K562 (cell line): ENCODE measurements around the gene MAN1A1. TPM values are rescaled to one million over a fixed set of nuclear protein-coding genes. Genes with fewer than 3 reads are reported as not detected.

Source experiments
- ATAC-seq: fragments of 200-7000 bp; cut with Tn5 transposase; 3 replicates; pipeline ENCODE4 v1.9.1; 2020; ENCODE audit warnings: moderate library complexity
- BruUV-seq: library from RNA; stranded (reverse); fragments of 400-500 nt; replicated peaks from 2 replicates; lab custom pipeline; 2021; lab: Mats Ljungman, UMichigan
- CTCF ChIA-PET: fragments of 300-600 bp; formaldehyde crosslinking; extraction: SDS; loops from one replicate; lab custom pipeline; 2021; ENCODE audit warnings: low intra/inter-chr PET ratio; lab: Yijun Ruan, JAX
- POLR2A ChIA-PET: fragments of 300-600, 350-650 bp; sonication (Branson Sonifier 250); formaldehyde crosslinking; extraction: SDS; loops from one replicate; lab custom pipeline; 2021; ENCODE audit warnings: antibody characterized with exemption, inconsistent platforms; lab: Yijun Ruan, JAX
- DNase-seq, 4 experiments: peaks; one replicate each; pipeline versions ENCODE4 v3.0.0 to v3.0.0-alpha.2; 2011 to 2018; ENCODE audit warnings: low spot score in 3 of 4, mixed read lengths in 3 of 4; ENCODE audit errors: extremely low read depth in 1 of 4
- FAIRE-seq: peaks from 2 replicates; lab custom pipeline; 2011; peaks lifted over from hg19 to GRCh38; lab: Jason Lieb, UNC
- H2AFZ ChIP-seq: 2 replicates; pipeline ENCODE4 v1.6.0; 2011; ENCODE audit warnings: low read depth, low read length, control low read depth, inconsistent platforms
- H3K27ac ChIP-seq: fragments of 200-600 bp; 3 replicates; pipeline ENCODE4 v1.8.0; 2011; ENCODE audit warnings: low read depth, mild to moderate bottlenecking, control low read depth, inconsistent platforms, low read length, moderate library complexity, mixed read lengths; ENCODE audit errors: extremely low read depth
- H3K27me3 ChIP-seq, 2 experiments: fragments of 300-600 bp in 1 of 2; 2 replicates in 1 of 2; 3 replicates in 1 of 2; pipeline versions ENCODE4 v1.6.0 to v1.8.0; 2011; ENCODE audit warnings: inconsistent platforms in 2 of 2, low read length in 2 of 2, mild to moderate bottlenecking in 1 of 2, mixed read lengths in 1 of 2, moderate library complexity in 1 of 2; ENCODE audit not compliant: control insufficient read depth in 2 of 2, insufficient read depth in 2 of 2
- H3K36me3 ChIP-seq: fragments of 300-600 bp; 3 replicates; pipeline ENCODE4 v1.8.0; 2011; ENCODE audit warnings: mild to moderate bottlenecking, low read length, inconsistent platforms; ENCODE audit not compliant: control insufficient read depth, insufficient read depth
- H3K4me1 ChIP-seq, 2 experiments: fragments of 200-600 bp in 1 of 2; replicated peaks in 1 of 2; 2 replicates in 1 of 2; 3 replicates in 1 of 2; pipeline versions ENCODE4 v1.5.1 to v1.8.0; 2011; ENCODE audit warnings: inconsistent platforms in 2 of 2, low read length in 2 of 2, mild to moderate bottlenecking in 1 of 2, mixed read lengths in 1 of 2, moderate library complexity in 1 of 2; ENCODE audit not compliant: control insufficient read depth in 2 of 2, insufficient read depth in 2 of 2
- H3K4me2 ChIP-seq: 2 replicates; pipeline ENCODE4 v1.6.1; 2011; ENCODE audit warnings: low read length, control low read depth, inconsistent platforms, mixed read lengths; ENCODE audit not compliant: insufficient read depth
- H3K4me3 ChIP-seq: fragments of 200-600 bp; sonication (generic), shearing (Covaris generic); 2 replicates; pipeline ENCODE4 v1.5.1; 2016; ENCODE audit warnings: control low read depth, inconsistent platforms
- H3K79me2 ChIP-seq: fragments of 200-600 bp; 3 replicates; pipeline ENCODE4 v1.8.0; 2011; ENCODE audit warnings: low read length, inconsistent platforms; ENCODE audit not compliant: control insufficient read depth, insufficient read depth
- H3K9ac ChIP-seq, 2 experiments: 2 replicates each; pipeline versions ENCODE4 v1.6.0 to v1.6.1; 2011; ENCODE audit warnings: low read depth in 2 of 2, low read length in 2 of 2, control low read depth in 1 of 2, inconsistent platforms in 1 of 2, mild to moderate bottlenecking in 1 of 2, mixed read lengths in 1 of 2; ENCODE audit not compliant: insufficient read depth in 1 of 2
- H3K9me1 ChIP-seq: one replicate; pipeline ENCODE4 v1.6.0; 2011; ENCODE audit warnings: inconsistent platforms, mild to moderate bottlenecking, low read length, moderate library complexity; ENCODE audit not compliant: control insufficient read depth, insufficient read depth
- H3K9me3 ChIP-seq: replicated peaks from 2 replicates; pipeline ENCODE4 v1.5.1; 2011; ENCODE audit warnings: low read depth, low read length, inconsistent platforms; ENCODE audit not compliant: control insufficient read depth, insufficient read depth
- H4K20me1 ChIP-seq: replicated peaks from 2 replicates; pipeline ENCODE4 v1.6.1; 2011; ENCODE audit warnings: low read length, inconsistent platforms, mixed read lengths; ENCODE audit not compliant: control insufficient read depth, insufficient read depth
- GTF2F1 ChIP-seq: IDR thresholded peaks from 2 replicates; pipeline ENCODE4 v1.6.1; 2011; ENCODE audit warnings: low read depth, low read length, improper control_type of control experiment
- KLF6 ChIP-seq: fragments of 250-450 bp; sonication (Bioruptor Pico); IDR thresholded peaks from 2 replicates; pipeline ENCODE4 v1.4.0; 2020; ENCODE audit warnings: mild to moderate bottlenecking, moderate library complexity, borderline replicate concordance
- NR2C1 ChIP-seq, 2 experiments: fragments of 450-650 bp; IDR thresholded peaks; 2 replicates each; pipeline ENCODE4 v1.6.1; 2017; ENCODE audit warnings: mild to moderate bottlenecking in 2 of 2, antibody characterized with exemption in 1 of 2, inconsistent platforms in 1 of 2, missing compliant biosample characterization in 1 of 2, missing genetic modification characterization in 1 of 2
- POLR2A ChIP-seq: fragments of 450-650 bp; conservative IDR thresholded peaks from 2 replicates; pipeline ENCODE4 v1.6.1; 2016
- SIN3B ChIP-seq: fragments of 450-650 bp; IDR thresholded peaks from 2 replicates; pipeline ENCODE4 v1.6.1; 2017; ENCODE audit warnings: low read depth, mild to moderate bottlenecking, moderate library complexity
- VEZF1 ChIP-seq: fragments of 200-800 bp; sonication (Bioruptor generic); IDR thresholded peaks from 2 replicates; pipeline ENCODE4 v1.6.1; 2017; ENCODE audit warnings: missing genetic modification characterization, missing compliant biosample characterization
- WGBS: fragments of 100-300 bp; shearing (Covaris generic); methylation state at CpG from one replicate; pipeline ENCODE4 v1.1.6; 2016; ENCODE audit warnings: low coverage, mixed read lengths; ENCODE audit not compliant: insufficient coverage; ENCODE audit errors: missing lambda C conversion rate; 5-methylcytosine and 5-hydroxymethylcytosine counted together
- in situ Hi-C: fragments of 300-500 bp; cut with MboI; formaldehyde crosslinking; loops from 4 replicates; pipeline ENCODE4 v1.15.0; 2018; ENCODE audit warnings: inconsistent platforms, mixed read lengths
- intact Hi-C: fragments of 100-400 bp; cut with micrococcal nuclease; formaldehyde crosslinking; loops from 2 replicates; pipeline ENCODE4 v1.14.2; 2022
- polyA plus RNA-seq, 8 experiments: library from polyadenylated mRNA; depleted of rRNA in 4 of 8; stranded (reverse) in 5 of 8; unstranded in 3 of 8; fragments of >200 nt; fragmentation: Nextera tagmentation in 2 of 8; fragmentation: Illumina TruSeq in 1 of 8; extraction: Ambion mirVana in 2 of 8; extraction: Trizol in 1 of 8; gene quantifications; 2 replicates each; pipeline versions ENCODE4 v1.2.1 to v1.2.3, GENCODE V29; 2011 to 2014; ENCODE audit warnings: inconsistent platforms in 1 of 8, missing spikeins in 1 of 8
- total RNA-seq, 7 experiments: library from RNA; depleted of rRNA in 6 of 7; stranded (reverse); fragments of >200 nt in 6 of 7; fragmentation: Illumina TruSeq in 2 of 7; extraction: Trizol in 2 of 7; gene quantifications; 2 replicates each; pipeline versions ENCODE4 v1.2.1 to v1.2.3, GENCODE V29; 2011 to 2021; ENCODE audit warnings: low replicate concordance in 1 of 7
- TF ChIP-seq, protein P1 (sequence below): sonication (generic); formaldehyde crosslinking; IDR thresholded peaks from 2 replicates; pipeline ENCODE4 v1.9.0; 2022; ENCODE audit warnings: mild to moderate bottlenecking, missing genetic modification reagents

The MAN1A1 gene
- total and polyA plus RNA-seq, 9 of the 15 experiments (the other 6 are each of a cell fraction or from before 2014, with no cell fraction given) = 24.5 to 78.4 (median 59.7) TPM

GRCh38 chr6:119346936-119347335 lies 2.6 kb downstream of the MAN1A1 start:
- H3K9me3 ChIP-seq = no peaks in the 10 kb centered on the region
- in situ Hi-C loops = loop anchor here (5.0 kb wide), 1 partner anchor 220 kb away; no protein-coding TSS in a partner anchor
- POLR2A ChIA-PET = interaction anchor here (0.7 to 1.9 kb wide), 14 partner anchors 9 to 640 kb away, joined by 3 to 9 read pairs (median 3); no protein-coding TSS in a partner anchor
- no peaks in the 10 kb centered on the region for H3K27me3 ChIP-seq
- peak overlapping the region; percentile 53 to 88; a peak in 3 of 4 replicates for H3K9ac ChIP-seq
- 0% methylated on average over 1 of the region's 1 CpG for WGBS
- no TSS peak for BruUV-seq
- CTCF ChIA-PET = no interaction called here
- peaks cover 53% of the 10 kb centered on the region for H3K36me3 ChIP-seq
- no peaks in the 10 kb centered on the region for H3K9me1 ChIP-seq
- no peak for FAIRE-seq
- peaks cover 17 to 21% of the 10 kb centered on the region in 2 experiments for H3K4me1 ChIP-seq
- peak overlapping the region; percentile 77 for H3K4me3 ChIP-seq
- H3K27ac ChIP-seq = peak overlapping the region; percentile 89
- no peak for DNase-seq
- ATAC-seq = no peak
- peaks cover 98% of the 10 kb centered on the region for H3K79me2 ChIP-seq
- peak overlapping the region; percentile 96 for H3K4me2 ChIP-seq
- no peak overlapping the region for H2AFZ ChIP-seq
- peaks cover 25% of the 10 kb centered on the region for H4K20me1 ChIP-seq
- TF ChIP-seq GTF2F1 = no peak
- TF ChIP-seq, protein P1, sequence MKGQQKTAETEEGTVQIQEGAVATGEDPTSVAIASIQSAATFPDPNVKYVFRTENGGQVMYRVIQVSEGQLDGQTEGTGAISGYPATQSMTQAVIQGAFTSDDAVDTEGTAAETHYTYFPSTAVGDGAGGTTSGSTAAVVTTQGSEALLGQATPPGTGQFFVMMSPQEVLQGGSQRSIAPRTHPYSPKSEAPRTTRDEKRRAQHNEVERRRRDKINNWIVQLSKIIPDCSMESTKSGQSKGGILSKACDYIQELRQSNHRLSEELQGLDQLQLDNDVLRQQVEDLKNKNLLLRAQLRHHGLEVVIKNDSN = no peak
- TF ChIP-seq NR2C1 (IDR thresholded peaks at IDR 0.05) = no peak
- no peak for TF ChIP-seq NR2C1 (tag; IDR thresholded peaks at IDR 0.05)
- peak; percentile 6; the same call in 1 of the 2 replicates for TF ChIP-seq VEZF1
- TF ChIP-seq POLR2A = 0 out of 2 replicates have a peak, but pooled peaks have one; percentile 3
- TF ChIP-seq SIN3B = no peak
- TF ChIP-seq KLF6 (CRISPR knock-in tag) = no peak
- intact Hi-C loops = loop anchor here (2.0 to 5.0 kb wide), 3 partner anchors 90 to 455 kb away; partner anchors contain the start of gene ASF1A
